GM19025 (cell line): ENCODE results near the gene DUSP28.
A peak's percentile ranks its signal among the peaks of the same experiment; 100 is the strongest.
"Not testable (repeated sequence)": the region's sequence is repeated elsewhere in the genome, so short reads cannot be mapped to it uniquely, and the experiment has no call there.

Experiments used
- ATAC-seq: cut with Tn5 transposase; IDR thresholded peaks from one replicate; pipeline ENCODE4 v1.9.1; 2021; ENCODE audit warnings: mild to moderate bottlenecking, low read depth, moderate library complexity; ENCODE audit not compliant: unreplicated experiment

The DUSP28 gene

GRCh38 chr2:240558236-240558761 is 1.9 kb upstream of the DUSP28 start:
- no peak for ATAC-seq

GRCh38 chr2:240559286-240559685 is 871 bp upstream of the DUSP28 start:
- ATAC-seq: no peak

- peak; percentile 48 for ATAC-seq
Observed at GRCh38 chr2:240560480-240561324, 545 bp downstream of the DUSP28 start.

GRCh38 chr2:240561325-240561971 is 1.3 kb downstream of the DUSP28 start:
- ATAC-seq: no peak

DNA sequence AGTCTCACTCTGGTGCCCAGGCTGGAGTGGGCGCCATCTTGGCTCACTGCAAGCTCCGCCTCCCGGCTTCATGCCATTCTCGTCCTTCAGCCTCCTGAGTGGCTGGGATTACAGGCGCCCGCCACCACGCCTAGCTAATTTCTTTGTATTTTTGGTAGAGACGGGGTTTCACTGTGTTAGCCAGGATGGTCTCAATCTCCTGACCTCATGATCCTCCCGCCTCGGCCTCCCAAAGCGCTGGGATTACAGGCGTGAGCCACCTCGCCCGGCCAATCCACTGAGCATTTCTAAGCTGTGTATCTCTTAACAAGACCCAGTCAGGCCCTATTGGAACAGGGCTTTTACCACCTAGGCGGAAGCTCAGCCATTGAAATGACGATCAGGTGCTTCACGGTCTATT is 3.1 kb downstream of the DUSP28 start:
- ATAC-seq: not testable (repeated sequence)

GRCh38 chr2:240563951-240564560 is 3.9 kb downstream of the DUSP28 start:
- no peak for ATAC-seq

GRCh38 chr2:240564561-240565332 is 4.6 kb downstream of the DUSP28 start:
- ATAC-seq: no peak

GRCh38 chr2:240565333-240566202 is 5.4 kb downstream of the DUSP28 start:
- peak; percentile 25 for ATAC-seq

- peak; percentile 46 for ATAC-seq
Observed at GRCh38 chr2:240566203-240567136, 6.3 kb downstream of the DUSP28 start.

DNA sequence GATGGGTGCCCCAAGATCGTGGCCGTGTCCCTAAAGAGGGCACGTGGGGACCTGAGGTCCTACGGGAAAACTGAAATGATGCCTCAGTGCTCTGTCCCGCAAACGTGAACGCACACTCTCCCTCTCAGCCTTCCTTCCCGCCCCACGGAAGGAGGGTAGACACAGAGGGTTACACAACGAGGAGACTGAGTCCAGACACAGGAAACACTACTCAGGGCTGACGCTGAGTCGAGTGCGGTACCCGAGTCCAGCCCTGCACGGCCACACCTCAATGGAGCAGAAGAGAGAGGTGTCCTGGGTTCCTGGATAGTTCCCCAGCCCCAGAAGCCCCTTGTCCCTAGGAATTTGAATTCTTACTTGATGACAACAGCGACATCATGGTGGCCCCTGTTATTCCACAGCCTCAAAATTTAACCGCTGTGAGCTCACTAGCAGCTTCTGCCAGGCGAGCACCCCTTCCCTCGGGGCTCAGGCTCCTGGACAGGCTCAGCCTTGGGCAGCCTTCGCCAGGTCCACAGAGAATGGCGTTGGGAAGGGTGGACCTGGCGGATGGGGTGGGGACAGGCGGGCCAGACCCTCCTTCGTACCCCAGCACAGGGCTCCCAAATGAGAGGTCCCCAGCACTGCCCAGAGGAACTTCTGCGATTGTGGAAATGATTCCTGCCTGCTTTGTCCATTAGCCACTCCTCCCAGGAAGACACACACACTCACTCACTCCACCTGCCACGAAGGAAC is 7.1 kb downstream of the DUSP28 start:
- no peak for ATAC-seq

DNA sequence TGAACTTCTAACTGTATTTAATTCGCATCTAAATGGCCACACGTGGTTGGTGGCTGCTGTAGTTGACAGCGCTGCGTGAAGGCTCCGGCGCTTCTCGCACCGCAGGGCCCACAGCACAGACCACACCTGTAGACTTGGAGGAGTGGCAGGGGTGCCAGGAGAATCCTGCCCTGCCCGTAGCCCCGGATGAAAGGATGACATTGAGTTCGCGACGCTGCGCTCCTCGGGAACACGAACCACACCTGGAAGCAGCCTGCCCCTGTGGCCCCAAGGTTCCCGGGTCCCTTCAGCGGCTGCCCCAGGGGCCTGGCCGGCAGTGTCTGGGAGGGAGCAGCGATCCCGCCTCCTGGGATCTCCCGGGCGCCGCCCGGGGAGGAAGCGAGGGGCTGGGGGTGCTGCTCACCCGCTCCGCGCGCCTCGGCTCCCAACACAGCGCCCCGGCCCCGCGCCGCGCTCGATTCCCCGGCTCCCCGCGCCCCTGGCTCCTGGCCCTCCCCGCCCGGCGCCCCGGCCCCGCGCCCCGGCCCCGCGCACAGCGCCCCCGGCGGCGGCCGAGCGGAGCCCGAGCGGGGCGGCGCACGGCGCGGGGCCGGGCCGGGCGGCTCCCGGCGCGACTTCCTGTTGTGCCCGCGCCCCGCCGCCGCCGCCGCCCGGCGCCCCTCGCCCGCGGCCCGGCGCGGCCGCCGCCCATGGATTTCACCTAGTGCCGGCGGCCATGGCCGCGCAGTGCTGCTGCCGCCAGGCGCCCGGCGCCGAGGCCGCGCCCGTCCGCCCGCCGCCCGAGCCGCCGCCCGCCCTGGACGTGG is 7.9 kb downstream of the DUSP28 start, which contains the start of gene RNPEPL1:
RNPEPL1 (plus strand) TSS at position 613 of the 806 bp plus-strand sequence; CDS start at position 716, 103 bp downstream.
- ATAC-seq: peak; percentile 34

GRCh38 chr2:240568678-240569522 is 8.7 kb downstream of the DUSP28 start:
- ATAC-seq: peak; percentile 19

GRCh38 chr2:240569523-240569997 is 9.4 kb downstream of the DUSP28 start:
- ATAC-seq: no peak

DNA sequence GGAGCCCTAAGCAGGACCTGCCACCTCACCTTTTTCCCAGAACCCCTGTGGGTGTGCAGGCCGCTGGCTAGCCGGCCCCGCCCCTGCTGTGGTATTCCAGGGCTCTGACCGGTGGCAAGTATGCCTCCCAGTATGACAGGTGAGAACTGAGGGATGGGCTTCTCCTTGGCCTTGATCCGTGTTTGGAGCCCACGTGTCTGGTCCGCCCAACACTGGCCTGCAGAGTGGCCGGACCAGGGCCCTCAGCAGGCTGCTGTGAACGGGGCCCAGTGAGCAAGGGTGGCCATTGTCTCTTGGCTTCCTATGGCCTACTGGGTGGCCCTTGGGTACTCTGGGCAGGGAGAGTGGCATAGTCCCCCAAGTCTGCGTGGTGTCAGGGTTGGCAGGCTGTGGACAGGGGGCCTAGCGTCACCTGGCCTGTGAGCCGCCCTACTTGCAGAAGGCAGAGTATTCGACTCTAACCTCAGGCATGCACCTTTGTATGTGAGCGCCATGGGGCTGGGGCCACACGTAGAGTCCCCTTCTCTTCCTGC is 9.9 kb downstream of the DUSP28 start:
- ATAC-seq: no peak

DNA sequence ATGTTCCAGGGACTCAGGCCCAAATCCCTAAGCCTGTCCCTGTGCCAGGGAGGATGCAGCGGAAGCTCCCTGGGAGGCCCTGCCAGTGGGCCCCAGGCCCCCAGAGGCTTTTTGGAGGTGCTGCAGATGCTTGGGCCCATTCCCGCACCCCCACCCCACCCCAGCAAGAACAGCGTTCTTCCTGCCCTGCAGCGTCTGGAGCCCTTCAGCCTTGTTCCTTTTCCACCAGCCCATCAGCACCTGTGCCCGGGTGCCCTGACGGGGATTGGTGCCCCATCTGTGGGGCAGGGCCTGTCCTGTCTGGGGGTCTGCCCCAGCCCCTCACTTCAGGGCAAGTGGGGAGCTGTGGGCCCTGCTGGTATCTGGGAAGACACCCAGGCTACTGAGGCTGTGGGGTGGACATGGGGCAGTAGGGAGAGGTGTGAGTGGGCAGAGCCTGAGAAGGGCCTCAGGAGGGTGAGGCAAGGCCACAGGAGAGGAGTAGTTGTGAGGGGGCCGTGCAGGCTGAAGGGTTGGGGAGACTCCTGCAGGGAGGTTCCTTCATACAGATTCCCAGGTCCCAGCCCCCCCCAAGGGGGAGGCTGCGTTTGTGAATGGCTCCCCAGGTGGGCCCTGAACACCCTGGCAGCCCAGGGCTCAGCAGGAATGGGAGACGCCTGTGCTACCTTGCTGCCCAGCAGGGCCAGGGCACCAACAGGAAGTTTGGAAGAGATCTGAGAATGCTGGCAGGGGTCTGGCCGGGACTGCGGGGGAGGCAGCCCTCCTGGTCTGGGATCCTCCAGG is 10.6 kb downstream of the DUSP28 start:
- no peak for ATAC-seq
